ENCODE results near the gene ESAM.
A peak's percentile ranks its signal among the peaks of the same experiment; 100 is the strongest.

The ESAM gene

DNA sequence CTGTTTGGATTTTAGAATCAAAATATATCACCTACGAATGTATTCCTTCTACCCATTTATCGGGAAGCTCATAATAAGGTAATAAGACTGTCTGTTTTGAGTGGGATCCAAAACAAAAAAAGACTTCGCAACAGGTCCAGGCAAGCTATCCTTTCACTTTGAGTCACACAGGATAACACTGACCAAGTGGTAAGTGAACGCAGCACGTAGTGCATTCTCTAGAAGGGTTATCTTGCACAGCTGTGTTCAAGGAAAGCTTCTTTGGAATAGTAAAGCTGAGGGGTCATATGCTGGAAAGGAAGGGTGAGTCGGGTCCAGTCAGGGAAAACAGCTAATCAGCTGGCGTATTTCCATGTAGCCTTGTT lies 44.7 kb downstream of the ESAM start:
- H3K4me1 ChIP-seq (ENCODE audit: control insufficient read depth, insufficient read depth, low read length) = peaks cover 15% of the 10 kb centered on the region
- H3K9me3 ChIP-seq (ENCODE audit: control insufficient read depth, low read length) = no peaks in the 10 kb centered on the region
- no peak overlapping the region for H3K4me3 ChIP-seq (ENCODE audit: low read length)
- peaks cover 24% of the 10 kb centered on the region for H3K27me3 ChIP-seq (ENCODE audit: control insufficient read depth, insufficient read depth, low read length)
- H3K36me3 ChIP-seq (ENCODE audit: control insufficient read depth, insufficient read depth, low read length) = no peaks in the 10 kb centered on the region
- peak overlapping the region; percentile 47 for H3K9ac ChIP-seq (ENCODE audit: low read length)

DNA sequence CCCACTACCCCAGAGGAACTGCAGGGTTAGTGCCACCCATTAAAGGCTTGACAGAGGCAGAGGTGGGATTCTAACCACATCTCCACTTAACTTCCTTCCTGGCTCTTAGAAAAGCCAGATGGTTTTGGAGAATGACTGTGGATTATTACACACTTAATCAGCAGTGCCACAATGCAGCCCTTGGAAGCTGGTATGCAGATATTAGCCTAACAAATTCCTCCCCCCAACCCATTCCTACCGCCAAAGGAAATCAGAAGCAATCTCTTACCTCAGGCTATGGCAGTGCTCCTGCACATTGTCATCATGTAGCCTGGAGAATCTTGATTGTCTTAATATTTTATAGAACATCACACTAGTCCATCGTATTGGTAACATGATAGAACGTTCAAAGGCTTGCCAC lies 45.5 kb downstream of the ESAM start:
- no peak overlapping the region for H3K4me3 ChIP-seq (ENCODE audit: low read length)
- H3K9ac ChIP-seq (ENCODE audit: low read length) = no peak overlapping the region
- H3K9me3 ChIP-seq (ENCODE audit: control insufficient read depth, low read length) = no peaks in the 10 kb centered on the region
- H3K4me1 ChIP-seq (ENCODE audit: control insufficient read depth, insufficient read depth, low read length) = peaks cover 15% of the 10 kb centered on the region
- H3K36me3 ChIP-seq (ENCODE audit: control insufficient read depth, insufficient read depth, low read length) = no peaks in the 10 kb centered on the region
- H3K27me3 ChIP-seq (ENCODE audit: control insufficient read depth, insufficient read depth, low read length) = peaks cover 24% of the 10 kb centered on the region

DNA sequence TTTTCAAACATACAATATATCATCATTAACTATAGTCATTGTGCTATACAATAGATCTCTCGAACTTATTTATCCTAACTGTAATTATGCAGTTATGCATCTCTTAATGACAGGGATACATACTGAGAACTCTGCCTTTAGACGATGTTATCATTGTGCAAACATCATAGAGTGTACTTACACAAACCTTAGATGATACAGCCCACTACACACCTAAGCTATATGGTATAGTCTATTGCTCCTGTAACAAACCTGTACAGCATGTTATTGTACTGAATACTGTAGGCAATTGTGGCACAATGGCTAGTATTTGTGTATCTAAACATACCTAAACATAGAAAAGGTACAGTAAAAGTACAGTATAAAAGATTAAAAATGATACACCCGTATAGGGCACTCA lies 49.7 kb downstream of the ESAM start:
- Histone ChIP-seq H3K27me3 (ENCODE audit: control insufficient read depth, insufficient read depth, low read length) (no peaks in the 10 kb centered on the region), H3K4me3 (ENCODE audit: low read length) (no peak overlapping the region), H3K36me3 (ENCODE audit: control insufficient read depth, insufficient read depth, low read length) (no peaks in the 10 kb centered on the region)

DNA sequence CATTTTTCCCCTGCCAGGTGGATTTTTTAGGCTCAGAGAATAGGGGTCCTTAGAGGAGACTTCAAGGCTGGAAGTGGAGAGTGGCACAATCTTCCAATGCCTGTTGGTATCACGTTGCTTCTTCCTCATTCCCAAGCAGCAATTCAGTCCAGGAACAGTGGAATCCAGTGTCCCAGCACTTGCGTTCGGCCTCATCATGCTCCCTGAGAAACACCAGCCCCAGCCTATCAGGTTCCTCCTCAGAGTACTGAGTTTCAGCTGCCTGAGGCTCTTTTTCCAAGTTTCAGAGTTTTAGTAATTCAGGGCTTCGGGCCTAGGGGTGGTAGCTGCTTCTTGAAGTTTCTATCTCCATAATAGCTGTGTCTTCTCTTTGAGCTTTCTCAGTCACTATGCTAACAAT lies 54.3 kb downstream of the ESAM start:
- H3K4me3 ChIP-seq (ENCODE audit: low read length) = no peak overlapping the region
- H3K9me3 ChIP-seq (ENCODE audit: control insufficient read depth, low read length) = no peaks in the 10 kb centered on the region
- no peak overlapping the region for H3K9ac ChIP-seq (ENCODE audit: low read length)
- H3K27me3 ChIP-seq (ENCODE audit: control insufficient read depth, insufficient read depth, low read length) = no peaks in the 10 kb centered on the region
- no peaks in the 10 kb centered on the region for H3K36me3 ChIP-seq (ENCODE audit: control insufficient read depth, insufficient read depth, low read length)
- H3K4me1 ChIP-seq (ENCODE audit: control insufficient read depth, insufficient read depth, low read length) = no peaks in the 10 kb centered on the region

More for the DNA sequence above, 49.7 kb downstream of the ESAM start:
- Histone ChIP-seq H3K4me1 (ENCODE audit: control insufficient read depth, insufficient read depth, low read length) (no peaks in the 10 kb centered on the region), H3K9me3 (ENCODE audit: control insufficient read depth, low read length) (no peaks in the 10 kb centered on the region), H3K9ac (ENCODE audit: low read length) (no peak overlapping the region)

Measured in mucosa of stomach (tissue), 1 donor.